Melanocyte of skin (primary cell): Measurements from ENCODE around the gene DCP1B. TPM values are rescaled to one million over a fixed set of nuclear protein-coding genes. Genes with fewer than 3 reads are reported as not detected.

Source experiments
- total RNA-seq, 2 donors: library from RNA; depleted of rRNA; stranded (reverse); fragments of >200 nt; gene quantifications; 2 replicates each; pipeline ENCODE4 v1.2.3, GENCODE V29; 2012

Gene DCP1B
- 10 to 100 TPM; 12.3 to 15.8 TPM for total RNA-seq

DNA sequence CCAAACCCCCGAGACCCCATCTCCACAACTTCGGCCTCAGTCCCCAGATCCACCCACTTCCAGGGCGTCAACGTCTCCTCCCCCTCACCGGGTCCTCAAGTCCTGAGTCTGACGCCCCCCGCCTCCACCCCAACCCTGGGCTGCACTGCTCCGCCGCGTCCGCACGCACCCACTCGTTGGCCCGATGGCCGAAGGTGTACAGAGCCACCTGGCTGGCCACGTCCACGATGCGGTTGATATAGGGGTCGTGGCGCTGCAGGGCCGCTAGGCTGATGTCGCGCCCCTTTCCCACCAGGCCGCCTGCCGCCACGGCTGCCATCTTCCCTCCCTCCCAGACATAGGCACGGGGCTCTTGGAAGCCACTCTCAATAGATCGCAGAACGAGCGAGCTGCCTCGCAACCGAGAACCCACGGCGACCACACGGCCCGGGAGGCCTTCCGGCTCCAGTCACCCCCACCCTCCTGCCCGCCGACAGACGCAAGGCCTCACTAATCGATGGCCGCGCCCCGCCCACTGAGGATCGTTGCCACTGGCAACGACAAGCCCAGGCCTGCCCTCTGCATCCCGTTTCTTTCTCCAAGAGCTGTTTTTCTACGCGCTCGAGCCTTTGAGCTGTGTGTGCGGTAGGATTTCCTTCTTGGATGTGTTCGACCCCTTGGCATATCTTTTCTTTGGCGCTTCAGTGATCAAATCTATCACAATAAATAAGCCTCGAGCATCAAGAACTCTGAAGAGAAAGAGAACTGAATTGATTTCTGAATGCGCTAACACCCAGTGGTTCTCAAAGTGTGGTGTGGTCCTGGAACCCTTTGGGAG is at the start of gene DCP1B:
Gene DCP1B, minus strand, starts transcription at position 345 of the 817 bp plus-strand sequence. Its CDS starts 26 bp downstream, at position 319.

DNA sequence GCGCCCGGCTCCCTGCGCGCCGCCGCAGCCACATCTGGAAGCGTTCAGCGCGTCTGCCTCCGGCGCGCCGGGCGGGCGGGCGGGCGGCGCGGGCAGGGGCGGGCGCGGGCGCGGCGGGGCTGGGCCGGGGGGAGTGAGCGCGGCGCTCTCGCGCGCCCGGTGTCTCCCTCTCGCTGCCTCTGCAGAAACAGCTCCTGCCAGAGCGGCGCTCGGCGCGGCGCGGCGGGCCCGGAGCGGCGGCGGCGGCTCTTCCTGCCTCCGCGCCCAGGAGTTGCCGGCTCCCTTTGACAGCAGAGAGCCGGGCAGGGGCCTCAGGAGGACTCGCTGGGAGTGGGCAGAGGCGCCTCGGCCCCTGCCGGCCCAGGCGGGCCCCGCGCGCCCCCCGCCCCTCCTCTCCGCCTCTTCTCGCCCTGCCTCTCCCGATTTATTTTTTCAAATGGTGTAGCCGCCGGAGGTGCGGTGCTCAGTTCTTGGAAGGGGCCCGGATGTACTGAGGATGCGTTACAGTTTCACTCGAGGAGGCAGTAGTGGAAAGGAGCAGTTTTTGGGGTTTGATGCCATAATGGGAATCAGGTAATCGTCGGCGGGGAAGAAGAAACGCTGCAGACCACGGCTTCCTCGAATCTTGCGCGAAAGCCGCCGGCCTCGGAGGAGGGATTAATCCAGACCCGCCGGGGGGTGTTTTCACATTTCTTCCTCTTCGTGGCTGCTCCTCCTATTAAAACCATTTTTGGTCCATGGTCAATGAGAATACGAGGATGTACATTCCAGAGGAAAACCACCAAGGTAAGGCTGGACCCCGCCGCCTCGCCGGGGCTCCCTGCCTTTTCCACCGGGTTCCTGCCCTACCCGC is 48.8 kb upstream of the DCP1B start, which contains the start of gene CACNA1C:
Gene CACNA1C, plus strand, starts transcription at position 162 of the 853 bp plus-strand sequence. Its CDS starts 576 bp downstream, at position 738.

DNA sequence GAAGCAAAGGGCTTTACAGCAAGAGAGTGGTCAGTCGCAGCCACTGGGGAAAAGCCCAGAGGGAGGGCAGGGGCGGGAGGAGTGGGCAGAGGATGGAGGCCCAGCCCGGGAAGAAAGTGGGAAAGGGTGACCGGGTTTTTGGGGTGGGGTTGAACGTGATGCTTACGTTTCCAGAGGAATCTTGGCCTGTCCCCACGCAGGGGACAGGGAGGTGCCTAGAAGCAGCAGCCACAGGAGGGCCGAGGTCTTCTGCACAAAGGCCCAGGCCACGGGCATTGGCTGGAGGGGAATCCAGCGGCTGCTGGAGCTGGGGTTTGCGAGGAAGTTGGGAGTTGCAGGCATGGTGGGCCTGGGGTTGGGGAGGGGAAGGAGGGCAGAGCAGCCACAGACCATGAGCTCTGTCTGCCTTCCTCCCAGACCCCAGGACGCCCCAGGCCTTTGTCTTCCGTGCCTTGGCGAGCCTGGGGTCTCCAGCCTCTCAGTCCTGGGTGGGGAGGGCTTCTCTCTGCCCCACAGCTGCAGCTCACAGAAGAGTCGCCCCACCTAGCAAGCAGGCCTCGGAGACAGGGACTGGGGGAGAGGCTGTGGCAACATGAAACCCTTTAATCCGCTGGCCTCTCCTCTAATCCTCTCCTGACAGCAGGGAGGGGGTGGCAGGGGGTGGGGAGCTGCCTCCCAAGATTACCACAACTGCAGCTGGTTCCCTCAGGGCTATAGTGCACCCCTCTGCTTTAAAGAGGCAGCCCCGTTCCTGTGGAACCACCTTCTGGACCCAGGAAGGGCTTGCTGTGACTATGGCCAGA is 86.0 kb downstream of the DCP1B start, which contains the start of gene CACNA2D4:
Gene CACNA2D4, minus strand, starts transcription at position 572 of the 803 bp plus-strand sequence. Its CDS starts 179 bp downstream, at position 393.

Other genes with a start within 250 kb of the DCP1B start
- not detected for gene LRTM2, start 183.9 kb downstream of the DCP1B start, total RNA-seq
- under 1 TPM; under 0.01 to 0.34 TPM for gene CACNA2D4, start 85.8 kb downstream of the DCP1B start, total RNA-seq
- not detected for gene CACNA1C, start 48.5 kb upstream of the DCP1B start, total RNA-seq